Measurements from ENCODE around the gene PREP.

Gene PREP

GRCh38 chr6:105374010-105374420 is 28.9 kb downstream of the PREP start (continued):
- no peak for TF ChIP-seq ZNF558 (tag by site-specific recombination; IDR thresholded peaks at IDR 0.05)

GRCh38 chr6:105373481-105373880 is 29.4 kb downstream of the PREP start:
- Histone ChIP-seq H3K9me3 (ENCODE audit: control insufficient read depth, insufficient read depth, low read depth, low read length) (no peaks in the 10 kb centered on the region), H3K36me3 (ENCODE audit: control insufficient read depth in 2 of 2, insufficient read depth in 1 of 2, low read length in 2 of 2) (peaks cover 4 to 68% of the 10 kb centered on the region in 2 experiments; a peak in 2 of 3 replicates), H3K4me3 (ENCODE audit: low read depth, low read length) (no peak overlapping the region), H3K27ac (ENCODE audit: extremely low read depth, low read depth, low read length) (no peak overlapping the region), H3K4me1 (ENCODE audit: control insufficient read depth, insufficient read depth, low read length) (no peaks in the 10 kb centered on the region)
- ChIA-PET POLR2A (no interaction called here), CTCF (interaction anchor here (0.8 to 5.7 kb wide), 5 partner anchors 10 to 57 kb away, joined by 3 to 30 read pairs (median 4); partner anchors contain the start of gene PREP)
- TF ChIP-seq ZFP41 (tag by site-specific recombination; IDR thresholded peaks at IDR 0.05; ENCODE audit: borderline replicate concordance) (no peak), ZNF121 (tag by site-specific recombination; IDR thresholded peaks at IDR 0.05) (no peak), HOXA7 (CRISPR knock-in tag; IDR thresholded peaks at IDR 0.05; ENCODE audit: borderline replicate concordance) (no peak), SETDB1 (IDR thresholded peaks at IDR 0.05; ENCODE audit: insufficient read length, low read length) (no peak), ZSCAN5A (tag by site-specific recombination; IDR thresholded peaks at IDR 0.05) (no peak), TSHZ1 (tag by site-specific recombination; IDR thresholded peaks at IDR 0.05; ENCODE audit: borderline replicate concordance) (no peak), ZNF148 (tag by site-specific recombination; IDR thresholded peaks at IDR 0.05; ENCODE audit: borderline replicate concordance) (no peak), ZNF624 (tag by site-specific recombination; IDR thresholded peaks at IDR 0.05) (no peak), ZXDB (tag by site-specific recombination; IDR thresholded peaks at IDR 0.05) (no peak), BCL11A (tag by site-specific recombination; IDR thresholded peaks at IDR 0.05; ENCODE audit: low read depth) (no peak), ZSCAN23 (tag by site-specific recombination; IDR thresholded peaks at IDR 0.05) (no peak), PRDM2 (tag by site-specific recombination; IDR thresholded peaks at IDR 0.05; ENCODE audit: borderline replicate concordance) (no peak), ZNF133 (tag by site-specific recombination; IDR thresholded peaks at IDR 0.05) (no peak), ZNF843 (tag by site-specific recombination; IDR thresholded peaks at IDR 0.05) (no peak)
